ENCODE results near the gene OMA1. TPM values are rescaled to one million over a fixed set of nuclear protein-coding genes. Genes with fewer than 3 reads are reported as not detected.
"Not testable (repeated sequence)": the region's sequence is repeated elsewhere in the genome, so short reads cannot be mapped to it uniquely, and the experiment has no call there.

Gene OMA1
- total RNA-seq, 1 donor from 2014 or later: 16.1 TPM

DNA sequence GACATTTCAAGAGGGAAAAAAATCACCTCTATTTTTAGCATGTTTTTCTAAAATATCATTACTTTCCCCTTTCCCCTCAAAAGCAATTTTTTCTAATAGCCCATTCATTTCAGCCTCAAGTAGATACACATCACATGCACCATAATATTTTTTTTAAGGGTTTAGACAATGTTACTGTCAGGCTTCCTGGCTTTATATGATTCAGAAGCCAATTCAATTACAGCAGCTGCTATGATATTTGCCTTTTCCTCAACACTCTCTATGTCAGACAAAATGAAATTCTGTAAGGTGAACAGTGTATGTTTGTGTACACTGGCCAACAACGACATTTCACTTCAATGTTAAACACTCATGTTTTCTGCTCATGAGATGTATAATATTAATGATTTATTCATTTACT is 46.5 kb downstream of the OMA1 start:
- no peak for DNase-seq (ENCODE audit: low read depth)
- TF ChIP-seq, protein P1, sequence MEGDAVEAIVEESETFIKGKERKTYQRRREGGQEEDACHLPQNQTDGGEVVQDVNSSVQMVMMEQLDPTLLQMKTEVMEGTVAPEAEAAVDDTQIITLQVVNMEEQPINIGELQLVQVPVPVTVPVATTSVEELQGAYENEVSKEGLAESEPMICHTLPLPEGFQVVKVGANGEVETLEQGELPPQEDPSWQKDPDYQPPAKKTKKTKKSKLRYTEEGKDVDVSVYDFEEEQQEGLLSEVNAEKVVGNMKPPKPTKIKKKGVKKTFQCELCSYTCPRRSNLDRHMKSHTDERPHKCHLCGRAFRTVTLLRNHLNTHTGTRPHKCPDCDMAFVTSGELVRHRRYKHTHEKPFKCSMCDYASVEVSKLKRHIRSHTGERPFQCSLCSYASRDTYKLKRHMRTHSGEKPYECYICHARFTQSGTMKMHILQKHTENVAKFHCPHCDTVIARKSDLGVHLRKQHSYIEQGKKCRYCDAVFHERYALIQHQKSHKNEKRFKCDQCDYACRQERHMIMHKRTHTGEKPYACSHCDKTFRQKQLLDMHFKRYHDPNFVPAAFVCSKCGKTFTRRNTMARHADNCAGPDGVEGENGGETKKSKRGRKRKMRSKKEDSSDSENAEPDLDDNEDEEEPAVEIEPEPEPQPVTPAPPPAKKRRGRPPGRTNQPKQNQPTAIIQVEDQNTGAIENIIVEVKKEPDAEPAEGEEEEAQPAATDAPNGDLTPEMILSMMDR (conservative IDR thresholded peaks at IDR 0.05; ENCODE audit: low read depth, low read length): no peak
- no peak overlapping the region for H3K4me3 ChIP-seq (ENCODE audit: low read depth, low read length)

DNA sequence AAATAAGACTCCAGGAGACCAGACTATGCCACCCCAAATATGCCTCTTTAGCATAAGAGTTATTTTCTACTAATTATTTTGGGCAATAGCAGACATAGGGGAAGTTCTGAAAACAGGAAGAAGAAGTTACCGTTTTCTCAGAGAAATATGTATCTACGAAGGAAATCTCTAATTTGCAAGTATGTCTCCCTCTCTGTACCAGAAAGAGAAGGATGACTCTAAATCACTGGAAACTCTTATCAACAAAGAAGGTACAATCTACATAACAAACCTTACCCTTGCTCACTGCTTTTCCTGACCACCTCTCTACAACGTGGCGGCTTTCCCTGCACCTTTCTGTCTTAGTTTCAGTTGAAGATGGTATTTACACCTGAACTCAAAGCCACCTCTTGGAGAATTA is 49.0 kb downstream of the OMA1 start:
- DNase-seq (ENCODE audit: low read depth): no peak
- H3K4me3 ChIP-seq (ENCODE audit: low read depth, low read length): no peak overlapping the region
- TF ChIP-seq, protein P1 (conservative IDR thresholded peaks at IDR 0.05; ENCODE audit: low read depth, low read length): no peak

DNA sequence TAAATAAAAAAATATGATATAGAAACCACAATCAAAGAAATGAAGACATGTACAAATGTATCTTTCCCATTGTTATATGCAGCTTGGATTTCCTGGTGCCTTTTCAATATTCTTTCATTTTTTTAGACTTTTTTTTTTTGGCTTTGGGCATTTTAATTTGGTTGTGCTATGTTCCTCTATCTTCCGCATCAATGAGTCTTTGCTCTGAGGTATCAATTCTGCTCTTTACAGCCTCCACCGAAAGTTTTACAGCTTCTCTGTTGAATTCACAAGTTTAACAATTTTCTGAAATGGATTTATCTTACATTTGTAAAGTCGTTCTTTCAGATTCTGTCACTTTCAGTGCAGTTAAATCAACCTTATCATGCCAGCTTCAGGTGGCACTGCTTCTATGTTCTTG is 50.5 kb downstream of the OMA1 start:
- TF ChIP-seq, protein P1 (conservative IDR thresholded peaks at IDR 0.05; ENCODE audit: low read depth, low read length): no peak
- H3K4me3 ChIP-seq (ENCODE audit: low read depth, low read length): no peak overlapping the region
- DNase-seq (ENCODE audit: low read depth): no peak

DNA sequence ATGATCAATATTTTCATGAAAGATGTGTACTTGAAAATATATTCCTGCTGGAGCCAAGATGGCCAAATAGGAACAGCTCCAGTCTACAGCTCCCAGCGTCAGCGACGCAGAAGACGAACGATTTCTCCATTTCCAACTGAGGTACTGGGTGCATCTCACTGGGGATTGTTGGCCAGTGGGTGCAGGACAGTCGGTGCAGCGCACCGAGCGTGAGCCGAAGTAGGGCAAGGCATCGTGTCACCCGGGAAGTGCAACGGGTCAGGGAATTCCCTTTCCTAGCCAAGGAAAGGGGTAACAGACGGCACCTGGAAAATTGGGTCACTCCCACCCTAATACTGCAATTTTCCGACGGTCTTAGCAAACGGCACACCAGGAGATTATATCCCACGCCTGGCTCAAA is 57.6 kb downstream of the OMA1 start:
- H3K4me3 ChIP-seq (ENCODE audit: low read depth, low read length); DNase-seq (ENCODE audit: low read depth): not testable (repeated sequence)

DNA sequence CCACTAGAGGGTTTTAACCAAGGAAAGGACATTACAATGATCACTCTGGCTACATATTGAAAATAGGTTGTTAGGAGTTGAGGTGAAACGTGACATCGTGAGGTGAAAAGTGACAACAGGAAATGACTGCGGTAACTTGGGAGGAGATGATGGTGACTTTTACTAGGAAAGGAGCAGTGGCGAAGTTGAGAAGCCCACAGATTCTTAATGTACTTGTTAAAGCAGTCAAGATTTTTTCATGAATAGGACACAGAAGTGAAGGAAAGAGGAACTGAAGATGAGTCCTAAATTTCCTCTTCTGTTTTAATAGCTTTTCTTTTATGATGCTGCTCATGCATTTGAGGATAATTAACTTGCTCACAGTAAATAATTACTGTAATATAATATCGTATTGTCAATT is 59.5 kb downstream of the OMA1 start:
- no peak for DNase-seq (ENCODE audit: low read depth)
- TF ChIP-seq, protein P1 (conservative IDR thresholded peaks at IDR 0.05; ENCODE audit: low read depth, low read length): no peak
- H3K4me3 ChIP-seq (ENCODE audit: low read depth, low read length): no peak overlapping the region

DNA sequence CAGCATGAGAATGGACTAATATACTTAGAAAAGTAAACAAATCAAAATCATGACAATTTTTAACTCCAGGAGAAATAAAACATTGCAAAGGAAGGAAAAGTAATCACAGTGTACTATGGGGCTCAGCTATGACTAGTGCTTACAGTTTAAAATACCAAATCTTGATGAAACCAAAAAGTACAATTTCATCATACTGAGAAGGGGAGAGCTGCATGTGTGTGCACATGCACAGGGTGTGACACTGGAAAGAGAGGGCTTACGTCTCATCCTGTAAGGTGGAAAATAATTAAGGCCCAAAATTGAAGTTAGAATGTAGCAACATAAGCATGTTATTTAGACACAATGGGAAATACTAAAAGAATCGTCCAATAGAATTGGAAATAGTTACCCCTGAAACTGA is 64.6 kb downstream of the OMA1 start:
- DNase-seq (ENCODE audit: low read depth): no peak
- no peak overlapping the region for H3K4me3 ChIP-seq (ENCODE audit: low read depth, low read length)
- TF ChIP-seq, protein P1 (conservative IDR thresholded peaks at IDR 0.05; ENCODE audit: low read depth, low read length): no peak

DNA sequence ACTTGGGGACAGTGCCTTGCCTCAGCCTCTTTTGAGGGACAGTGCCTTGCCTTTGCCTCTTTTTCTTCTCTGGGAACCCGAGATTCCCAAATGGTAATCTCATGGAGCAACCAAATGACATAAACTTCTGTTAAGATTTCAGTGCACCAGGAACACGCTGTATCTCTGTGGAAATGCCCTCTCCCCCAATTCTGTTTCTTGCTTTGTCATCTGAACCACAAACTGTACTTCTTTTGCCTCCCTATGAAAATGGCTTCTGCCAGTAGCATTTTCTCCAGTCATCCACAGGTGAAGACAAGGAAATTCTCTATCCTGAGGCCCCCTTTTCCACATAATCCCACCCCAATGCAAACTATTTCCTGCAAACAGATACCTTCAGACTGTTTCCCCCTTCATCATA is 66.3 kb downstream of the OMA1 start:
- TF ChIP-seq, protein P1 (conservative IDR thresholded peaks at IDR 0.05; ENCODE audit: low read depth, low read length): no peak
- no peak overlapping the region for H3K4me3 ChIP-seq (ENCODE audit: low read depth, low read length)

DNA sequence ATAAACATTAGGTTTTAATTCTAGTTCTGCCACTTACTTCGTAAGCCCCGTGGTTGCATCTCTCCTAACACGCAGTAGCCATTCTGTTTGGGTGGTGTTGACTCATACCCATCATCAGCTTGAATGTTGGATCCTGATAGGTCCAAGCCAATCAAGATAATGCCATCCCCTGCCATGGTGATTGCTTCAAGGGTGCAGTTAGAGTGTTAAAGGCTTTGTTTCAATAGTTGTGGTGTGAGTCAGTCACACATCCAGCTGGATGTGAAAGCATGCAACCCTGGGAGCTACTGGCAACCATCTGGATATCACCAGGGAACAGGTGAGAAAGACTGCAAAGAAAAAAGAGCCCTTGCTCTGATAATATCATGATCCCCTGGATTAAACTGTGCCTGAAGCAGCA is 69.1 kb downstream of the OMA1 start:
- no peak overlapping the region for H3K4me3 ChIP-seq (ENCODE audit: low read depth, low read length)
- TF ChIP-seq, protein P1 (conservative IDR thresholded peaks at IDR 0.05; ENCODE audit: low read depth, low read length): no peak
- no peak for DNase-seq (ENCODE audit: low read depth)

More for the DNA sequence above, 66.3 kb downstream of the OMA1 start:
- DNase-seq (ENCODE audit: low read depth): no peak

Data from epithelial cell of proximal tubule (primary cell).